Measurements from ENCODE around the gene ICAM4.
"Not testable (repeated sequence)": the region's sequence is repeated elsewhere in the genome, so short reads cannot be mapped to it uniquely, and the experiment has no call there.

Gene ICAM4

DNA sequence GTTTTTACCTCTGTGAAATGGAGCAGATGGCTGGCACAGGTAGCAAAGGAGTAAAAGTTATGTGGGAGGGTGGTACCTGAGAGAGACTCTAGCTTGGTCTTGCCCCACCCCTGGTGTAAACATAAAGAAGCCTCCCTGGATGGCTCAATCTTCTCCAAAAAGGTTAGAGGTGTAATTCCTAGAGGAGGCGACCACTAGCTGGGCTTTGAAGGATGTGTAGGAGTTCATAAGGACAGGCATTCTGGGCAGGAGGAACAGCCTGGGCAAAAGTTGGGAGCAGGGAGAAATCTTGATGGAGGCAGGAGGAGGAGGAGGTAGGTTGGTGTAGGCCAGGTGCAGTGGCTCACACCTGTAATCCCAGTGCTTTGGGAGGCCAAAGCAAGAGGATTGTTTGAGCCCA is 7.8 kb upstream of the ICAM4 start:
- DNase-seq (ENCODE audit: insufficient read length, low spot score) (no peak), FAIRE-seq (no peak)
- TF ChIP-seq CTCF (IDR thresholded peaks at IDR 0.05; ENCODE audit: insufficient read depth, missing control alignments), result no peak

GRCh38 chr19:10279737-10280442 is 6.9 kb upstream of the ICAM4 start:
- FAIRE-seq, result no peak
- TF ChIP-seq CTCF (IDR thresholded peaks at IDR 0.05; ENCODE audit: insufficient read depth, missing control alignments), result no peak
- DNase-seq (ENCODE audit: insufficient read length, low spot score), result no peak

GRCh38 chr19:10282043-10282442 is 4.7 kb upstream of the ICAM4 start:
- not testable (repeated sequence) for FAIRE-seq; DNase-seq (ENCODE audit: insufficient read length, low spot score)

- TF ChIP-seq CTCF (IDR thresholded peaks at IDR 0.05; ENCODE audit: insufficient read depth, missing control alignments), result no peak
- no peak for FAIRE-seq
Observed at GRCh38 chr19:10283301-10284064, 3.3 kb upstream of the ICAM4 start.

GRCh38 chr19:10284065-10284959 is 2.4 kb upstream of the ICAM4 start:
- no peak for DNase-seq (ENCODE audit: insufficient read length, low spot score)
- no peak for FAIRE-seq
- TF ChIP-seq CTCF (IDR thresholded peaks at IDR 0.05; ENCODE audit: insufficient read depth, missing control alignments), result no peak

More at GRCh38 chr19:10283301-10284064, 3.3 kb upstream of the ICAM4 start:
- DNase-seq (ENCODE audit: insufficient read length, low spot score), result no peak

DNA sequence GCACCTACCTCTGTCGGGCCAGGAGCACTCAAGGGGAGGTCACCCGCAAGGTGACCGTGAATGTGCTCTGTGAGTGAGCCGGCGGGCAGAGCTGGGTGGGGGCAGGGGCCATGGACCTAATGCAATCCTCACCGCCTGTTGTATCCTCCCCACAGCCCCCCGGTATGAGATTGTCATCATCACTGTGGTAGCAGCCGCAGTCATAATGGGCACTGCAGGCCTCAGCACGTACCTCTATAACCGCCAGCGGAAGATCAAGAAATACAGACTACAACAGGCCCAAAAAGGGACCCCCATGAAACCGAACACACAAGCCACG is 1.8 kb upstream of the ICAM4 start:
- TF ChIP-seq CTCF (IDR thresholded peaks at IDR 0.05; ENCODE audit: insufficient read depth, missing control alignments), result no peak
- no peak for FAIRE-seq
- no peak for DNase-seq (ENCODE audit: insufficient read length, low spot score)

DNA sequence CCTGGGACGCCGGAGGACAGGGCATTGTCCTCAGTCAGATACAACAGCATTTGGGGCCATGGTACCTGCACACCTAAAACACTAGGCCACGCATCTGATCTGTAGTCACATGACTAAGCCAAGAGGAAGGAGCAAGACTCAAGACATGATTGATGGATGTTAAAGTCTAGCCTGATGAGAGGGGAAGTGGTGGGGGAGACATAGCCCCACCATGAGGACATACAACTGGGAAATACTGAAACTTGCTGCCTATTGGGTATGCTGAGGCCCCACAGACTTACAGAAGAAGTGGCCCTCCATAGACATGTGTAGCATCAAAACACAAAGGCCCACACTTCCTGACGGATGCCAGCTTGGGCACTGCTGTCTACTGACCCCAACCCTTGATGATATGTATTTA is 1.4 kb upstream of the ICAM4 start:
- no peak for TF ChIP-seq CTCF (IDR thresholded peaks at IDR 0.05; ENCODE audit: insufficient read depth, missing control alignments)
- FAIRE-seq (no peak), DNase-seq (ENCODE audit: insufficient read length, low spot score) (no peak)
